ENCODE results near the gene TEDC2.

The TEDC2 gene

DNA sequence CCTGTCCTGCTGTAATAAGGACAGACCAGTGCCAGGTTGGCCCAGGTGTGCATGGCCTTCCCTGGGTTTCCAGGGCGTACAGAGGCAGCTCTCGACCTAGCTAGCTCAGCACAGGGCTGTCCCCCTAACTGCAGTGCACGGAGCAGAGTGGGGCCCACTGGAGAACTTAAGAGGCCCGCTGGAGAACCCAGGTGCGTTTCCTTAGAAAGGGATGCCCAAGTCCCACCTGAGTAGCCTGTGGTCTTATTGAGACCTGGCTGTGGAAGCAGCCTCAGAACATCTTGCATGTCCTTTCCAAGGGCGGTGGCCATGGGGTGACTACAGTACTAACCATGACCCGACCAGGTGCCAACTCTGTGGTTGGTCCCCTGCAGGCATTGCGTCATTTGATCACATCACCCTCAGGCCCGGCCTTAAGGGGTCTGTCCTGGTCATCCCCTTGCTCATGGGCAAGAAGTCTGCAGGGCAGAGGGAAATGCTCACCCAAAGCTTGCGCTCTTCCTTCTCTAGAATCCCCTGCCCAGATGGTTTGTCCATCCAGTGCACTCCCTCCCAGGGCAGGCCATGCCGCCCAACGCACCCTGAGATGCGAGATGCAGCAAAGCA lies 34.0 kb upstream of the TEDC2 start:
- no peak overlapping the region for H3K4me3 ChIP-seq (ENCODE audit: control insufficient read depth in 1 of 7, extremely low read depth in 1 of 7, insufficient read depth in 4 of 7, low read depth in 2 of 7, low read length in 6 of 7)
- POLR2A ChIA-PET = no interaction called here
- peaks cover 0 to 23% (median 21%) of the 10 kb centered on the region in 4 experiments for H3K4me1 ChIP-seq (ENCODE audit: control extremely low read depth in 1 of 4, control insufficient read depth in 4 of 4, insufficient read depth in 4 of 4, low read length in 3 of 4)
- H3K27ac ChIP-seq (ENCODE audit: insufficient read depth in 1 of 2, low read depth in 1 of 2, low read length in 2 of 2, poor library complexity in 1 of 2, severe bottlenecking in 2 of 2) = no peak overlapping the region
- no peak for DNase-seq
- WGBS (ENCODE audit: insufficient coverage) = 97% methylated on average over 11 of the region's 13 CpGs
- CTCF ChIA-PET = interaction anchor here (0.6 kb wide), 1 partner anchor 15 kb away, joined by 4 read pairs; no protein-coding TSS in a partner anchor
- H3K36me3 ChIP-seq (ENCODE audit: control insufficient read depth in 4 of 4, insufficient read depth in 4 of 4, low read length in 3 of 4) = no peaks in the 10 kb centered on the region
- no peaks in the 10 kb centered on the region for H3K9me3 ChIP-seq (ENCODE audit: control extremely low read depth in 1 of 5, control insufficient read depth in 4 of 5, insufficient read depth in 2 of 5, low read depth in 1 of 5, low read length in 4 of 5)
- no peaks in the 10 kb centered on the region for H3K27me3 ChIP-seq (replicated peaks in 2 of 5; ENCODE audit: control insufficient read depth in 4 of 5, insufficient read depth in 5 of 5, low read length in 4 of 5)

DNA sequence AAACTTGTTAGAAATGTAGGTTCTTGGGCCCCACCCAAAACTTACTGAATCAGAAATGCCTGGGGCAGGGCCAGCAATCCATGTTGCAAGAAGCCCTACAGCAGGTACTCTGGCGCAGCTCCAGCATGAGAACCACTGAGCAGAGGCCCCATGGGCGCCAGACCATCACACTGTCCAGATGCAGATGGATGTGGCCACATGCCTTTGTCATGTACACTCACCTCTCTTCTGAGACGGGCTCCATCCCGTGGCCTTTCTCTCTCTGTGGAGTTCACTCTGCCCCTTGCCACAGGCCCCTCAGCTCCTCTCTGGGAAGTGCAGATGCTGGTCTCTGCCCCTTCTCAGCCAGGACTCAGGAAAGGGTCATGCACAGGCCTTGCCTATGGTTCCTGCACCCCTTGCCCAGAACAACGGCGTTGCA lies 33.0 kb upstream of the TEDC2 start:
- Histone ChIP-seq H3K27ac (ENCODE audit: insufficient read depth in 1 of 2, low read depth in 1 of 2, low read length in 2 of 2, poor library complexity in 1 of 2, severe bottlenecking in 2 of 2) (no peak overlapping the region), H3K4me3 (ENCODE audit: control insufficient read depth in 1 of 7, extremely low read depth in 1 of 7, insufficient read depth in 4 of 7, low read depth in 2 of 7, low read length in 6 of 7) (no peak overlapping the region), H3K27me3 (replicated peaks in 2 of 5; ENCODE audit: control insufficient read depth in 4 of 5, insufficient read depth in 5 of 5, low read length in 4 of 5) (no peaks in the 10 kb centered on the region), H3K9me3 (ENCODE audit: control extremely low read depth in 1 of 5, control insufficient read depth in 4 of 5, insufficient read depth in 2 of 5, low read depth in 1 of 5, low read length in 4 of 5) (no peaks in the 10 kb centered on the region), H3K36me3 (ENCODE audit: control insufficient read depth in 4 of 4, insufficient read depth in 4 of 4, low read length in 3 of 4) (peaks cover 0 to under 1% (median under 1%) of the 10 kb centered on the region in 4 experiments), H3K4me1 (ENCODE audit: control extremely low read depth in 1 of 4, control insufficient read depth in 4 of 4, insufficient read depth in 4 of 4, low read length in 3 of 4) (peaks cover 0 to 27% (median 22%) of the 10 kb centered on the region in 4 experiments)
- no peak for DNase-seq
- ChIA-PET POLR2A (no interaction called here), CTCF (interaction anchor here (0.7 to 1.6 kb wide), 2 partner anchors 61 to 87 kb away, joined by 4 to 7 read pairs; partner anchors contain the start of gene ABCA3)
- 100% methylated on average over 6 of the region's 6 CpGs for WGBS (ENCODE audit: insufficient coverage)

DNA sequence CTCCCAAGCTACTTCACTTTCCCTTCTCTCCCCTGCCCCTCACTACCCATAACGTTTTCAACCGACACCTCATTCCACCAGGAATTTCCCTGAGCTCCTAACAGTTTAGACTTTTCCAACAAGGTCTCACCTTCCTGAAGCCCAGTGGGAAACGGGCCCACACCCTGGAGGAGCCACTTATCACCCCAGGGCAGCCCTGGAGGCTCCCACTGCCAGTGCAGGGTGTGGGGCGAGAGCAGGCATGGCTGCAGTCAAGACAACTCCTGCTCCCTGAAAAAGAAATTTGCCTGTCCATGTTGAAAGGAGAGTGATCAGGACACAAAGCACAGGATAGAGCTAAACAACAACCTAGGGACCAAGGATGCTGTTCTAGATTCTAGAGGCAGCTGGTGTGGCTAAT lies 32.4 kb upstream of the TEDC2 start:
- no peak for DNase-seq
- no peaks in the 10 kb centered on the region for H3K9me3 ChIP-seq (ENCODE audit: control extremely low read depth in 1 of 5, control insufficient read depth in 4 of 5, insufficient read depth in 2 of 5, low read depth in 1 of 5, low read length in 4 of 5)
- POLR2A ChIA-PET = interaction anchor here (1.0 kb wide), 1 partner anchor 47 kb away, joined by 3 read pairs; the partner anchor contains the start of gene TBC1D24

DNA sequence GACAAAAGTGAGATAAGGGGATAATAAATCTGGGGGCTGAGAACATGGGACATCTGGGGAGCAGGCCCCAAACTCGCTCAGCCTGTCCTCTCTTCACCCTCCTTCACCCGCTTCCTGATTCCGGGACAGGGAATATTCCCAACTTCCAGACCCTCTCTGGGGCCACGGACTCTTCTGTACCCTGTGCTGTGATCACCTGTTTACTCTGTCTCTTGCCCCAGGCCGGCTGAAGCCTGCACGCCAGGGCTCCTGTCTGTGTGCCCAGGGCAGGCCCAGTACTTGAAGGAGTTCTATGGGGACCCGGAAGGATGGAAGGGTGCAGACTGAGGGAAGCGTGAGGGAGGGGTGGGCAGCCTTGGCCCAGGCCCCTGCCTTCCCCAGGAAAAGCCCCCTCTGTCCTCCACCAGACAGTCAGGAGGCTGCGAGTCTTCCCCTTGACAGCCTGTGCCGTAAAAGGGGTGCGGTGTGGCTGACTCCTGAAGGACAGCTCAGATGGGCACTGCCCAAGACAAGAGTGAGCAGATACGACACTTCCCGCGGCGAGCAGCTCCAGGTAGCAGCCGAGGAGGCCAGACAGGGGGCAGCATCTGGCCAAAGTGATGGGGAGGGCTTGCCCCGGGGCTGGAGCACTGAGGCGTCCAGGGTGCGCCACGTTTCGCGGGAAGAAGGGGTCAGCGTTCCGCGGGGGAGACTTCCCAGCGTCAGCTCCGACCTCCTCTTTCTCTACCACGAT lies 31.7 kb upstream of the TEDC2 start:
- 38% methylated on average over 19 of the region's 28 CpGs for WGBS (ENCODE audit: insufficient coverage)
- peak overlapping the region in 1 of 2 experiments; percentile 49 for H3K27ac ChIP-seq (ENCODE audit: insufficient read depth in 1 of 2, low read depth in 1 of 2, low read length in 2 of 2, poor library complexity in 1 of 2, severe bottlenecking in 2 of 2)

More for the DNA sequence above, 32.4 kb upstream of the TEDC2 start:
- peaks cover 0 to 27% (median 22%) of the 10 kb centered on the region in 4 experiments for H3K4me1 ChIP-seq (ENCODE audit: control extremely low read depth in 1 of 4, control insufficient read depth in 4 of 4, insufficient read depth in 4 of 4, low read length in 3 of 4)
- no peak overlapping the region for H3K4me3 ChIP-seq (ENCODE audit: control insufficient read depth in 1 of 7, extremely low read depth in 1 of 7, insufficient read depth in 4 of 7, low read depth in 2 of 7, low read length in 6 of 7)
- WGBS (ENCODE audit: insufficient coverage) = 100% methylated on average over 4 of the region's 4 CpGs
- CTCF ChIA-PET = interaction anchor here (0.7 to 1.6 kb wide), 3 partner anchors 15 to 87 kb away, joined by 4 to 7 read pairs (median 4); partner anchors contain the start of gene ABCA3
- peaks cover 0 to 7% (median 5%) of the 10 kb centered on the region in 4 experiments for H3K36me3 ChIP-seq (ENCODE audit: control insufficient read depth in 4 of 4, insufficient read depth in 4 of 4, low read length in 3 of 4)
- H3K27ac ChIP-seq (ENCODE audit: insufficient read depth in 1 of 2, low read depth in 1 of 2, low read length in 2 of 2, poor library complexity in 1 of 2, severe bottlenecking in 2 of 2) = no peak overlapping the region
- H3K27me3 ChIP-seq (replicated peaks in 2 of 5; ENCODE audit: control insufficient read depth in 4 of 5, insufficient read depth in 5 of 5, low read length in 4 of 5) = no peaks in the 10 kb centered on the region

DNA sequence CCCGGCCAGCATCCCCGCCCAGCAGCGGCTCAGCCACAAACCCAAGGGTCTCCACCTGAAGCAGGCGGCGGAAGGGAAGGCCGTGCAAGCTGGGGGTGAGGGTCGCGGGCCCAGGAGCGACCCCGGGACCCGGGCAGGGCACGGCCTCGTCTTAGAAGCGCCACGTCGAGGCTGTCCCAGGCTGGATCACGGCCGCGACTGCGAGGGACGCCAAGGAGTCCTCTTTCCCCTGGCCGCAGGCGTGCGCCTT lies 31.2 kb upstream of the TEDC2 start:
- H3K36me3 ChIP-seq (ENCODE audit: control insufficient read depth in 4 of 4, insufficient read depth in 4 of 4, low read length in 3 of 4) = peaks cover 6 to 17% (median 14%) of the 10 kb centered on the region in 4 experiments
- no peaks in the 10 kb centered on the region for H3K27me3 ChIP-seq (replicated peaks in 2 of 5; ENCODE audit: control insufficient read depth in 4 of 5, insufficient read depth in 5 of 5, low read length in 4 of 5)
- WGBS (ENCODE audit: insufficient coverage) = 1% methylated on average over 23 of the region's 24 CpGs
- peak overlapping the region in 1 of 2 experiments; percentile 49 for H3K27ac ChIP-seq (ENCODE audit: insufficient read depth in 1 of 2, low read depth in 1 of 2, low read length in 2 of 2, poor library complexity in 1 of 2, severe bottlenecking in 2 of 2)
- no peaks in the 10 kb centered on the region for H3K9me3 ChIP-seq (ENCODE audit: control extremely low read depth in 1 of 5, control insufficient read depth in 4 of 5, insufficient read depth in 2 of 5, low read depth in 1 of 5, low read length in 4 of 5)
- ChIA-PET CTCF (interaction anchor here (1.0 to 3.7 kb wide), 5 partner anchors 11 to 72 kb away, joined by 3 to 16 read pairs (median 4); no protein-coding TSS in a partner anchor), POLR2A (interaction anchor here (1.0 kb wide), 1 partner anchor 46 kb away, joined by 3 read pairs; the partner anchor contains the start of gene TBC1D24)
- H3K4me3 ChIP-seq (ENCODE audit: control insufficient read depth in 1 of 7, extremely low read depth in 1 of 7, insufficient read depth in 4 of 7, low read depth in 2 of 7, low read length in 6 of 7) = peak overlapping the region; percentile 49 to 89 (median 77)
- DNase-seq = no peak
- peaks cover 0 to 27% (median 22%) of the 10 kb centered on the region in 4 experiments for H3K4me1 ChIP-seq (ENCODE audit: control extremely low read depth in 1 of 4, control insufficient read depth in 4 of 4, insufficient read depth in 4 of 4, low read length in 3 of 4)

More for the DNA sequence above, 31.7 kb upstream of the TEDC2 start:
- Histone ChIP-seq H3K9me3 (ENCODE audit: control extremely low read depth in 1 of 5, control insufficient read depth in 4 of 5, insufficient read depth in 2 of 5, low read depth in 1 of 5, low read length in 4 of 5) (no peaks in the 10 kb centered on the region), H3K4me1 (ENCODE audit: control extremely low read depth in 1 of 4, control insufficient read depth in 4 of 4, insufficient read depth in 4 of 4, low read length in 3 of 4) (peaks cover 0 to 27% (median 22%) of the 10 kb centered on the region in 4 experiments), H3K36me3 (ENCODE audit: control insufficient read depth in 4 of 4, insufficient read depth in 4 of 4, low read length in 3 of 4) (peaks cover 6 to 13% (median 12%) of the 10 kb centered on the region in 4 experiments), H3K27me3 (replicated peaks in 2 of 5; ENCODE audit: control insufficient read depth in 4 of 5, insufficient read depth in 5 of 5, low read length in 4 of 5) (no peaks in the 10 kb centered on the region), H3K4me3 (ENCODE audit: control insufficient read depth in 1 of 7, extremely low read depth in 1 of 7, insufficient read depth in 4 of 7, low read depth in 2 of 7, low read length in 6 of 7) (peak overlapping the region in 5 of 7 experiments; percentile 68 to 89 (median 86))
- POLR2A ChIA-PET = interaction anchor here (1.0 kb wide), 1 partner anchor 47 kb away, joined by 3 read pairs; the partner anchor contains the start of gene TBC1D24
- CTCF ChIA-PET = interaction anchor here (1.0 to 3.7 kb wide), 6 partner anchors 11 to 88 kb away, joined by 3 to 16 read pairs (median 6); partner anchors contain the start of gene ABCA3
- DNase-seq = peak in 1 of 3 donors; percentile 11

DNA sequence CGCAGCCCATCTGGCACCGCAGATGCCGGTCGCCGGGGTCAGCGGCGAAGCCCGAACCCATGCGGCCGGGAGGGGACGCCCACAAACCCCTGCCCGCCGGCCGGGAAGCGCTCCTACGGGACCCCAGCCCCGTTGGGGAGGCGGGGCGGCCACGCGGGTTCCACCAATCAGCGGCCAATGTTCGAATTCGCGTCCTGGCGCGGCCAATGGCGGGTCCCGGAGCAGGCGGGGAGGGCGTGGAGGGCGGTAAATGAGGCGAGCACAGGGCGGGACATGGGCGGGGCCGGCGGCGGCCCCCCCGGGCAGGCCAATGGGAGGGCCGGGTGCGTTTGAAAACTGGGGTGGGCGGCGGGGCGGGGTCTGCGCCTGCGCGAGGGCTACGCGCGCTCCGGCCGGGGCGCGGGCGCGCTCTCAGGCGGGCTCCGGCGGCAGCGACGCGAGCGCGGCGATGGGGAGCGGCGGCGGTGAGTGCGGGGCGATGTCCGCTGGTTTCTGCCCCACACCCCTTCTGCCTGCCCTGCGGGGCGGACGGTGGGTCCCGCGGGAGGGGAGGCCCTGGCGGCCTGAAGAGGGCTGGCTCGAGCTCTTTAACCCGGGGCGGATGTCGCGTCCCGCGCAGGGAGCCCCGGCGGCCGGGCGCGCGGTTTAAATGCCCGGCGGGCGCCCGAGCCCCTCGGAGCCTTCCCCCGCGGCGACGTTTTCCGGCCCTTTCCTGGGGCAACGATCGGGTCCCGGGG lies 30.7 kb upstream of the TEDC2 start, which contains the start of gene CCNF:
Gene CCNF (plus strand): TSS at position 414 of the 737 bp plus-strand sequence. CDS start 35 bp downstream, at position 449.
- ChIA-PET POLR2A (interaction anchor here (0.6 to 1.4 kb wide), 3 partner anchors 9 to 464 kb away, joined by 3 to 4 read pairs (median 3); partner anchors contain the start of genes RPS2 and TRAF7), CTCF (interaction anchor here (1.0 to 3.7 kb wide), 7 partner anchors 10 to 235 kb away, joined by 3 to 16 read pairs (median 4); no protein-coding TSS in a partner anchor)
- peaks cover 0 to 27% (median 22%) of the 10 kb centered on the region in 4 experiments for H3K4me1 ChIP-seq (ENCODE audit: control extremely low read depth in 1 of 4, control insufficient read depth in 4 of 4, insufficient read depth in 4 of 4, low read length in 3 of 4)
- H3K9me3 ChIP-seq (ENCODE audit: control extremely low read depth in 1 of 5, control insufficient read depth in 4 of 5, insufficient read depth in 2 of 5, low read depth in 1 of 5, low read length in 4 of 5) = no peaks in the 10 kb centered on the region
- no peaks in the 10 kb centered on the region for H3K27me3 ChIP-seq (replicated peaks in 2 of 5; ENCODE audit: control insufficient read depth in 4 of 5, insufficient read depth in 5 of 5, low read length in 4 of 5)
- H3K4me3 ChIP-seq (ENCODE audit: control insufficient read depth in 1 of 7, extremely low read depth in 1 of 7, insufficient read depth in 4 of 7, low read depth in 2 of 7, low read length in 6 of 7) = peak within 1 kb of the TSS; percentile 68 to 89 (median 77)
- H3K27ac ChIP-seq (ENCODE audit: insufficient read depth in 1 of 2, low read depth in 1 of 2, low read length in 2 of 2, poor library complexity in 1 of 2, severe bottlenecking in 2 of 2) = peak within 1 kb of the TSS in 1 of 2 experiments; percentile 49
- peaks cover 6 to 20% (median 14%) of the 10 kb centered on the region in 4 experiments for H3K36me3 ChIP-seq (ENCODE audit: control insufficient read depth in 4 of 4, insufficient read depth in 4 of 4, low read length in 3 of 4)
- peak; percentile 93 to 97 (median 96) for DNase-seq
- WGBS (ENCODE audit: insufficient coverage) = 0% methylated on average over 73 of the region's 103 CpGs
